ENCODE measurements around the gene SHC4.

DNA sequence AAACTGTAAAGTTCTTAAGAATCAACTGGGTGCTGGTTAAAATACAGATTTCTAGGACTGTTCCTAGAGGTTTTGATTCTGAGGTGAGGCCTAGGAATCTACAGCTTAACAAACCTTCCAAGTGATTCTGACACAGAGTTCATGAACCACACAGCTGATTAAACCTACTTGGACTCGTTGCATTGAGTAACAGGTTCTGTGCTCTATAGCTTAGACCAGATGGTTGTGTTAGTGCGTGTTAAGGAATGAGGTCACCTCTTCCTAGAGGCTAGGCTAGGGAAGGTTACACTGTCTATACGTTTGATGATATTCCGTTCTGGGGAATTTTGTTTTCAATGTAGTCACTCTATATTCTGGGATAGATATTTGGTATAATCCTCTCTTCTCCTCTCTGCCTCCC is 63.9 kb downstream of the SHC4 start:
- TF ChIP-seq CTCF (IDR thresholded peaks at IDR 0.05) (no peak), EP300 (IDR thresholded peaks at IDR 0.05) (no peak), POLR2AphosphoS5 (IDR thresholded peaks at IDR 0.05) (no peak)
